ENCODE data around the gene FBLN2. TPM values are rescaled to one million over a fixed set of nuclear protein-coding genes. Genes with fewer than 3 reads are reported as not detected.

Gene FBLN2
- total RNA-seq, 1 experiment from 2014 or later, result 36.7 TPM

DNA sequence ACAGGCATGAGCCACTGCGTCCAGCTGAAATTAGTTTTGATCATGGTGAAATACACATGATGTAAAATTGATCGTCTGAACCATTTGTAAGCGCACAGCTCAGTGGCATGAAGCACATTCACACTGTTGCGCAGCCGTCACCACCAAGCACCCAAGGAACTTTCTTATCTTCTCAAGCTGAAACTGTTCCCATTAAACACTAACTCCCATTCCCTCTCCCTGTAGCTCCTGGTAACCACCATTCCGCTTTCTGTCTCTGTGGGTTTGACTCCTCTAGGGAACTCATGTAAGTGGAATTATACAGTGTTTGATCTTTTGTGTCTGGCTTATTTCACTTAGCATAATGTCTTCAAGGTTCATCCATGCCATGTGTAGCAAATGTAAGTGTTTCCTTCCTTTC lies 62.3 kb downstream of the FBLN2 start:
- POLR2A ChIA-PET, result interaction anchor here (0.6 kb wide), 1 partner anchor 157 kb away, joined by 15 read pairs; no protein-coding TSS in a partner anchor
- TF ChIP-seq, protein P1, sequence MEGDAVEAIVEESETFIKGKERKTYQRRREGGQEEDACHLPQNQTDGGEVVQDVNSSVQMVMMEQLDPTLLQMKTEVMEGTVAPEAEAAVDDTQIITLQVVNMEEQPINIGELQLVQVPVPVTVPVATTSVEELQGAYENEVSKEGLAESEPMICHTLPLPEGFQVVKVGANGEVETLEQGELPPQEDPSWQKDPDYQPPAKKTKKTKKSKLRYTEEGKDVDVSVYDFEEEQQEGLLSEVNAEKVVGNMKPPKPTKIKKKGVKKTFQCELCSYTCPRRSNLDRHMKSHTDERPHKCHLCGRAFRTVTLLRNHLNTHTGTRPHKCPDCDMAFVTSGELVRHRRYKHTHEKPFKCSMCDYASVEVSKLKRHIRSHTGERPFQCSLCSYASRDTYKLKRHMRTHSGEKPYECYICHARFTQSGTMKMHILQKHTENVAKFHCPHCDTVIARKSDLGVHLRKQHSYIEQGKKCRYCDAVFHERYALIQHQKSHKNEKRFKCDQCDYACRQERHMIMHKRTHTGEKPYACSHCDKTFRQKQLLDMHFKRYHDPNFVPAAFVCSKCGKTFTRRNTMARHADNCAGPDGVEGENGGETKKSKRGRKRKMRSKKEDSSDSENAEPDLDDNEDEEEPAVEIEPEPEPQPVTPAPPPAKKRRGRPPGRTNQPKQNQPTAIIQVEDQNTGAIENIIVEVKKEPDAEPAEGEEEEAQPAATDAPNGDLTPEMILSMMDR (IDR thresholded peaks at IDR 0.05; ENCODE audit: insufficient read depth in 1 of 2, low read depth in 1 of 2, low read length in 1 of 2, severe bottlenecking in 1 of 2, unreplicated experiment in 1 of 2), result no peak
- intact Hi-C loops (cut with micrococcal nuclease; ENCODE audit: unreplicated experiment), result no loop called here

DNA sequence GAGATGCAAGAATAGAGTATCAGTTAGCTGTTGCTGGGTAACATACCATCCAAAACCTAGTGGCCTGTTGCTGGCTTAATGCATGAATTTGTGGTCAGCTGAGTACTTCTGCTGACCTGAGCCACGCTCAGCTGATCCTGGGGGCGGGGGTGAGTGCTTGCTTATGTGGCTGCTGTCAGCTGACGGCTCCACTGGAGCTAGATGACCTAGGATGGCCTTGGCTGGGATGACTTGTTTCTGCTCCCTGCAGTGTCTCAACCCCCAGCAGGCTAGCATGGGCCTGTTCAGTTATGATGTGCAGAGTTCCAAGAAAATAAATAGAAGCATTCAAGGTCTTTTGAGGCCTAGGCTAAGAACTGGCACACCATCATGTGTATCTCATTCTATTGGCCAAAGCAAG lies 63.9 kb downstream of the FBLN2 start:
- no peaks in the 10 kb centered on the region for H3K27me3 Mint-ChIP-seq (ENCODE audit: insufficient read depth, unreplicated experiment)
- H3K4me3 Mint-ChIP-seq (ENCODE audit: unreplicated experiment), result no peak overlapping the region
- Histone ChIP-seq H3K27me3 (replicated peaks; ENCODE audit: control insufficient read depth, insufficient read depth, low read length) (no peaks in the 10 kb centered on the region), H3K9me3 (no peaks in the 10 kb centered on the region), H3K4me3 (ENCODE audit: low read depth, low read length) (no peak overlapping the region), H3K4me1 (no peaks in the 10 kb centered on the region), H3K36me3 (ENCODE audit: control insufficient read depth, insufficient read depth, low read length) (no peaks in the 10 kb centered on the region)
- ChIA-PET POLR2A (no interaction called here), CTCF (no interaction called here)
- no peaks in the 10 kb centered on the region for H3K36me3 Mint-ChIP-seq (ENCODE audit: insufficient read depth, unreplicated experiment)
- no peak for DNase-seq
- peaks cover 13% of the 10 kb centered on the region for H3K9me3 Mint-ChIP-seq (ENCODE audit: unreplicated experiment)
- no TSS peak for BruUV-seq (replicated peaks)
- intact Hi-C loops (cut with micrococcal nuclease; ENCODE audit: unreplicated experiment), result no loop called here
- no peaks in the 10 kb centered on the region for H3K4me1 Mint-ChIP-seq (ENCODE audit: low read depth, unreplicated experiment)
- no peak overlapping the region for H3K27ac Mint-ChIP-seq (ENCODE audit: unreplicated experiment)
- TF ChIP-seq, protein P1 (IDR thresholded peaks at IDR 0.05; ENCODE audit: insufficient read depth in 1 of 2, low read depth in 1 of 2, low read length in 1 of 2, severe bottlenecking in 1 of 2, unreplicated experiment in 1 of 2), result no peak

More for the DNA sequence above, 62.3 kb downstream of the FBLN2 start:
- H3K4me1 Mint-ChIP-seq (ENCODE audit: low read depth, unreplicated experiment), result no peaks in the 10 kb centered on the region
- H3K4me3 Mint-ChIP-seq (ENCODE audit: unreplicated experiment), result no peak overlapping the region
- no TSS peak for BruUV-seq (replicated peaks)
- H3K27me3 ChIP-seq (replicated peaks; ENCODE audit: control insufficient read depth, insufficient read depth, low read length), result no peaks in the 10 kb centered on the region
- H3K36me3 Mint-ChIP-seq (ENCODE audit: insufficient read depth, unreplicated experiment), result no peaks in the 10 kb centered on the region
- H3K9me3 Mint-ChIP-seq (ENCODE audit: unreplicated experiment), result peaks cover 13% of the 10 kb centered on the region
- no peak overlapping the region for H3K4me3 ChIP-seq (ENCODE audit: low read depth, low read length)
- no peaks in the 10 kb centered on the region for H3K4me1 ChIP-seq
- no peak for DNase-seq
- no peaks in the 10 kb centered on the region for H3K9me3 ChIP-seq
- no peaks in the 10 kb centered on the region for H3K27me3 Mint-ChIP-seq (ENCODE audit: insufficient read depth, unreplicated experiment)
- H3K27ac Mint-ChIP-seq (ENCODE audit: unreplicated experiment), result no peak overlapping the region
- CTCF ChIA-PET, result no interaction called here
- H3K36me3 ChIP-seq (ENCODE audit: control insufficient read depth, insufficient read depth, low read length), result no peaks in the 10 kb centered on the region

- H3K36me3 ChIP-seq (ENCODE audit: control insufficient read depth, insufficient read depth, low read length), result no peaks in the 10 kb centered on the region
- no peaks in the 10 kb centered on the region for H3K27me3 ChIP-seq (replicated peaks; ENCODE audit: control insufficient read depth, insufficient read depth, low read length)
- TF ChIP-seq, protein P1 (IDR thresholded peaks at IDR 0.05; ENCODE audit: insufficient read depth in 1 of 2, low read depth in 1 of 2, low read length in 1 of 2, severe bottlenecking in 1 of 2, unreplicated experiment in 1 of 2), result no peak
- ChIA-PET CTCF (interaction anchor here (0.6 kb wide), 1 partner anchor 27 kb away, joined by 4 read pairs; no protein-coding TSS in a partner anchor), POLR2A (no interaction called here)
- Mint-ChIP-seq H3K4me3 (ENCODE audit: unreplicated experiment) (no peak overlapping the region), H3K27me3 (ENCODE audit: insufficient read depth, unreplicated experiment) (no peaks in the 10 kb centered on the region), H3K4me1 (ENCODE audit: low read depth, unreplicated experiment) (no peaks in the 10 kb centered on the region), H3K27ac (ENCODE audit: unreplicated experiment) (no peak overlapping the region), H3K36me3 (ENCODE audit: insufficient read depth, unreplicated experiment) (no peaks in the 10 kb centered on the region), H3K9me3 (ENCODE audit: unreplicated experiment) (peaks cover 13% of the 10 kb centered on the region)
- H3K4me1 ChIP-seq, result no peaks in the 10 kb centered on the region
- no TSS peak for BruUV-seq (replicated peaks)
- intact Hi-C loops (cut with micrococcal nuclease; ENCODE audit: unreplicated experiment), result no loop called here
- H3K9me3 ChIP-seq, result no peaks in the 10 kb centered on the region
- no peak for DNase-seq
- H3K4me3 ChIP-seq (ENCODE audit: low read depth, low read length), result no peak overlapping the region
These were observed 64.6 kb downstream of the FBLN2 start for GRCh38 chr3:13613343-13614190.
